RKO (cell line): Measurements from ENCODE around the gene GPHA2.

ENCODE experiments used
- DNase-seq: peaks from one replicate; pipeline ENCODE4 v3.0.0-alpha.2; 2016; ENCODE audit warnings: low spot score

The GPHA2 gene

DNA sequence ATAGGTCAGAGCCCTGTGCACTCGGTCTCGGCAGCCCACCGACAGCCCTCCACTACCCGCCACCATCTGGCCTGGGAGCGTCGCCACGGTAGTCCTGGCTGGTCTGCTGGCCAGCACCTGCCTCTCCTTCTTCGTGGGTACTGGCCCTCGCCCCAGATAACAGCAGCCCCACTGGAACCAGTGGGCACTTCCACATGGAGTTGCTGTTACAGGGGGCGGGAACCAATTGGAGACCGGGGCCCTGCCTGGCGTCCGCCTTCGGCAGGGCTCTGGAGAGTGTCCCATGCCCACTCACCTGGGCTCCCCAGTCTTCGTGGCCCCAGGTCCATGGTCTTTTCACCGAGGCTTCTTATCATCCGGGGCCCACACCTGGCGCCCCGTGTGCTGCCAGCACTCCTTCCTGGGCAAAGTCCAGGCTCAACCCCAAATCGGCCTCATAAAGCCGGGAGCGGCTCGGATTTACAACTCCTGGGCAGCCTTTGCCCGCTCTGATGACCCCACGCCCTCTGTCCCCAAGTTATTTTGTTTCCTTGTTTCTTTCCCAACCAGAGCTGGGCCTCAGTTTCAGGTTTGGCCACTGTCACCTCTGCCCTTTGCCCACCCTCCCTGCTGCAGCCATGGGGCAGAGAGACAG lies 44.4 kb downstream of the GPHA2 start:
- DNase-seq, result no peak

DNA sequence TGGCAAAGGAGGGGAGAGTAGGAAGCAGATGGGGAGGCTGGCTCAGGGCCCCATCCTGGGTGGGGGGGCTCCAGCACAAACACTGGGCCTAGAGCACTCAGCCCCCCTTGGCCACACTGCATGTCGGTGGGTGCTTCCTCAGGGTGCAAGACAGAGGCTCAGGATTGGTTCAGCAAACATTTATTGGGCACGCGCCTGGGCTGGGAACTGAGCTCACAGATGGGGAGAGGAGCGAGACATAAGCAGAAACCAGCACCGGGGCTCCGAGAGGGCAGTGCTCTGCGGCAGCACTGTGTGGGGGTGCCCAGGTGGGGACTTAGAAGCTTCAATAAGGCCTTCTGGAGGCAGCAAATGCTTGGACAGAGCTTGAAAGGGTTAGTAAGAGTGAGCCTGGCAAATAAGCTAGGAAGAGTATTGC lies 45.2 kb downstream of the GPHA2 start:
- DNase-seq, result no peak

DNA sequence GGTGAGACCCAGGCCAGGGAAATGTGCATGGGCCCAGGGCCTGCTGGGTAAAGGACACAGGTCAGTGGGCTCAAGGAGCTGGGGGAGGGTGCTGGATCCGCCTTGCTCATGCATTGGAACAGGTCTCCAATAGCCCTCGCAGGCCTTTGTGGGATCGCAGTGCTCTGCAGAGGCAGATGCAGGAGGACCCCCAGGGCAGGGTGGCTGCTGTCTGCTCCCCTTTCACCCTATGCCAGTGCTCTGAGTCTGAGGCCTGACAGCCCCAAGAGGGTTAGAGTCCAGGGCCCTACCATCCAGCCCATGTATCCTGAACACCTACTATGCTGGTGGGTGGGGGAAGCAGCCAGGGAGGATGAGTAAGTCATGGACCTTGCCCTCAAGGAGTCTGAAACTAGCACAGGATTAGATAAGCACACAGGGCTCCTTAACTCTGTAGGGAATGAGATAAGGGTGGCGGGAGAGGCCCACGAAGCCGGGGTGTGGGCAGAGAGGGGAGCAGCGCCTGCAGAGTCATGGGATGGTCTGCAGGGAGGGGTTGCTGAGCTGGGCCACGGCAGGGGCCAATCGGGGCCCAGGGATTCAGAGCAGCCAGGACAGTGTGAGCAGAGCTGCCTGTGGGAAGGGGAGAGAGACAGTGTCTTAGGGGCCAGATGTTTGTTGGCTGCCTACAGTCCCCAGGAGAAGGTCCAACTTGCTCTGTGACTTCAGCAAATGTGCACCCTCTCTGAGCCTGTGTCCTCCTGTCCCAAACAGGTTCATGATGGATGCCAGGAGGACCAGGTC lies 46.8 kb downstream of the GPHA2 start:
- peak; percentile 43 for DNase-seq

DNA sequence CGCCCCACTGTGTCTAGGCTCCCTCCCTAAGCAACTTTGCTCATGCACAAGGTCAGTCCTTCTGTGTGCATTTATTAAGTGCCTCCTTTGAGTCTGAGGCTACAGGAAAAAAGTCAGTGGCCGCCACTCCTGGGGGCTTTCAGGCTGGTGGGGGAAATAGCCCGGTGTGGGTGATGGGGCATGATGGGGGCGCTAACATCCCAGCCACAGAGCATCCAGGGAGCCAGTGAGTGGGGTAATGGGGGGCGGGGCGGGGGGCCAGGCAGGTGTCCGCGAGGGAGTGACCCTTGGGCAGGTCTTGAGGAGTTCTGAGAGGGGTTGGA lies 47.3 kb downstream of the GPHA2 start:
- no peak for DNase-seq

DNA sequence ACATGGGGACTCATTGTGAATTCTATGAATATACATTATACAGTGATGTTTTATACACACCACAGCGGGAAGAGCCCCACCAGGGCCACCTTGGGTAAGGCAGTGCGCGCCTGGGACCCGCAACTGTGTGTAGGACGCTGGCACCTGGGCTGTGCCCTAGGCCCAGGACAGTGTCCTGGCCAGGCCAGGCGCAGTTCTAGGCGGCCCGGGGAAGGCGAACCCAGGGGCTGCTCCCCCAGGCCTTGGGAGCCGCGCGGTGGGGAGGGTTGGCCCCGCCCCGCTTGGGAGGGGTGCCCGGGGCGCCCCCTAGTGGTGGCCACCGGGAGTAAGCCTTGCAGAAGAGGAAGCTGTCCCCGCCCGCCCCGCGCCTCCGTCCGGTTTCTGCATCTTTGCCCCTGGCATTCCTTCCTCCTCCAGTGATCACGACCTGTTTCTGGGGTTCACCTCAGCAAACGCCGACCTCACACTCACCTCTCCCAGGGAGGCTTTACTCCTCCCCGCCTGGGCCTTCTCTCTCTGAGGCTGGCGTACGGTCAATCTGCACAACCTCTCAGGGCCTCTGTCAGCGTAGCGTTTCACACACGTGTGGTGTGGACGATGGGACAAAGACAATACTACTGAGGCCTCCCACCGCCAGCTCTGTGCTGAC lies 47.8 kb downstream of the GPHA2 start:
- DNase-seq, result peak; percentile 62

DNA sequence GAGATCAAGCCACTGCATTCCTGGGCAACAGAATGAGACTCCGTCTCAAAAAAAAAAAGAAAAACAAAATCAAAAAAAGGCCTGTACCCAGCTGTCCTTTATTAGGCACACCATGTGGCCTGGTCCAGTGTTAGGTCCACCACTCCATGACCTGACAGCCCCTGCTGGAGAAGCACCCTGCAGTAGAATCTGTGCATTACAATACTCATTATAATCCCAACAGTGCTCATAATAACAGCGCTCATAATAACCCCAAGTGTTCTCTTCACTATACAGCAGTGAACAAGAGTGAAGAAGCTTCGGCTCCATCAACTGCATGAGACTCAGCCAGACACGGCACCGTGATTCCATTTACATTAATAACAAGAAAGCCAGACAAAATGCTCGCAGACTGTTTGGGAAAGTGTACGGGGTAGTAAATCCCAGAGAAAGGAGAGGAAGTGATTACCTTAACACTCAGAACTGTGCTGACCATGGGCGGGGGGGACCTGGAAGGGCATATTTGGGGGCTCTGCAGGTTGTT lies 48.4 kb downstream of the GPHA2 start:
- no peak for DNase-seq

DNA sequence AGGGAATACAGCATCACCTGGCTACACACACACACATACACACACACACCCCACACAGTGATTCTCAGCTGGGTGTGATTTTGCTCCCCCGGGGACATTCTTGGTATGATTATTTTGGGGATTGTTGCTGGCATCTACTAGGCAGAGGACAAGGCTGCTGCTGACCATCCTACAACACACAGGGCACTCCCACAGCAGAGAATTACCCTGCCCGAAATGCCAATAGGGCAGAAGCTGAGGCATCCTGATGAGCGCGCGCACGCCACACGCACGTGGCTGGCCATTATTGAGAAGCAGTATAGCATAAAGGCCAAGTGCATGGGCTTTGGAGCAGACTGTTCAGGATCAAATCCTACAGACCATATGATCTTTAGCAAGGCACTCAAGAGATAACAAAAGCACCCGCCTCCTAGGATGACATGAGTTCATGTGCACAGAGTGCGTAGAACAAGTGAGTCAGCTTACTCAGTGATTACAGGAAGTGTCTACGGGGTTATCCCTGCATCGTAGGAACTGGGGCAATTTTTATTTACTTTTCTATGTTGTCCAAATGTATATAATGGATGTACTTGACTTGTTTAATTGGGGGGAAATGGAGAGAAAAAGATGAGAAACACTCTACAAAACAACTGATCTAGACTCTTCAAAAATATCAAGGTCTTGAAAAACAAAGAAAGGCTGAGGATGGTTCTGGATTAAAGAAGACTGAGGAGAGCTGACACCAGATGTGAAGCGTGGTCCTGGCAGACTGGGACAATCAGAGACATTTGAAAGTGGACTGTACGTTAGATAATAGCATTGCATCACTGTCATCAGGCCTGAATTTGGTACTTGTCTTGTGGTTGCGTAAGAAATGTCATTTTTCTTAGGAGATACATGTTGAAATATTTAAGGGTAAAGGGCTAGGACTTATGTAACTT lies 50.1 kb downstream of the GPHA2 start:
- peak; percentile 81 for DNase-seq
